Measurements from ENCODE around the gene PCDH9. TPM values are rescaled to one million over a fixed set of nuclear protein-coding genes. Genes with fewer than 3 reads are reported as not detected.

PCDH9 gene
- total RNA-seq, 1 experiment from 2014 or later, result 4.2 TPM

- ChIA-PET CTCF (no interaction called here), POLR2A (no interaction called here)
- no peaks in the 10 kb centered on the region for H3K36me3 ChIP-seq (ENCODE audit: control insufficient read depth, insufficient read depth, low read length)
- H3K4me1 ChIP-seq (ENCODE audit: control insufficient read depth, insufficient read depth, low read length), result peaks cover 4% of the 10 kb centered on the region; the same call in 1 of the 2 replicates
- intact Hi-C loops (cut with micrococcal nuclease; ENCODE audit: unreplicated experiment) (loop anchor here (10.0 kb wide), 2 partner anchors 228 to 538 kb away; no protein-coding TSS in a partner anchor), in situ Hi-C loops (cut with HindIII; ENCODE audit: low pct_unique_long_range_greater_than_20kb, low sequenced_read_pairs) (no loop called here)
- no peaks in the 10 kb centered on the region for H3K27me3 ChIP-seq (ENCODE audit: control insufficient read depth, insufficient read depth, low read length)
- DNase-seq (ENCODE audit: low read depth, low spot score) (no peak), ATAC-seq (no peak)
- H3K9me3 ChIP-seq (ENCODE audit: control insufficient read depth, insufficient read depth, low read depth, low read length), result no peaks in the 10 kb centered on the region
- BruUV-seq (replicated peaks), result no TSS peak
- H3K4me3 ChIP-seq (ENCODE audit: low read depth in 2 of 2, low read length in 2 of 2), result no peak overlapping the region
- no peak for TF ChIP-seq REST (IDR thresholded peaks at IDR 0.05; ENCODE audit: insufficient read depth in 1 of 2, low read depth in 2 of 2, low read length in 1 of 2)
- TF ChIP-seq TCF7L2 (IDR thresholded peaks at IDR 0.05; ENCODE audit: low read depth, low read length), result no peak
- H3K27ac ChIP-seq (ENCODE audit: low read length), result no peak overlapping the region
Observed at GRCh38 chr13:67223024-67223423, 7.1 kb downstream of the PCDH9 start.

- intact Hi-C loops (cut with micrococcal nuclease; ENCODE audit: unreplicated experiment) (loop anchor here (10.0 kb wide), 2 partner anchors 227 to 537 kb away; no protein-coding TSS in a partner anchor), in situ Hi-C loops (cut with HindIII; ENCODE audit: low pct_unique_long_range_greater_than_20kb, low sequenced_read_pairs) (no loop called here)
- no peak overlapping the region; the same call in 1 of the 2 replicates for H3K27ac ChIP-seq (ENCODE audit: low read length)
- no peak for TF ChIP-seq REST (IDR thresholded peaks at IDR 0.05; ENCODE audit: insufficient read depth in 1 of 2, low read depth in 2 of 2, low read length in 1 of 2)
- no peak for TF ChIP-seq POLR2AphosphoS5 (IDR thresholded peaks at IDR 0.05; ENCODE audit: low read depth, low read length)
- TF ChIP-seq CTCF (IDR thresholded peaks at IDR 0.05), result no peak
- TF ChIP-seq SIN3A (IDR thresholded peaks at IDR 0.05; ENCODE audit: borderline replicate concordance, insufficient read depth, low read depth, low read length), result no peak
- TF ChIP-seq TCF7L2 (IDR thresholded peaks at IDR 0.05; ENCODE audit: low read depth, low read length), result no peak
- no peaks in the 10 kb centered on the region for H3K36me3 ChIP-seq (ENCODE audit: control insufficient read depth, insufficient read depth, low read length)
- H3K4me1 ChIP-seq (ENCODE audit: control insufficient read depth, insufficient read depth, low read length), result peaks cover 4% of the 10 kb centered on the region; the same call in 1 of the 2 replicates
- H3K4me3 ChIP-seq (ENCODE audit: low read depth in 2 of 2, low read length in 2 of 2), result no peak overlapping the region
- BruUV-seq (replicated peaks), result no TSS peak
- no peaks in the 10 kb centered on the region for H3K27me3 ChIP-seq (ENCODE audit: control insufficient read depth, insufficient read depth, low read length)
- CTCF ChIA-PET, result no interaction called here
- no peaks in the 10 kb centered on the region for H3K9me3 ChIP-seq (ENCODE audit: control insufficient read depth, insufficient read depth, low read depth, low read length)
- POLR2A ChIA-PET, result no interaction called here
- DNase-seq (ENCODE audit: low read depth, low spot score) (no peak), ATAC-seq (no peak)
Observed at GRCh38 chr13:67221630-67222226, 8.4 kb downstream of the PCDH9 start.
